ENCODE data around the gene TNN. TPM values are rescaled to one million over a fixed set of nuclear protein-coding genes. Genes with fewer than 3 reads are reported as not detected.

Gene TNN
- total RNA-seq, 1 experiment from 2014 or later: not detected

DNA sequence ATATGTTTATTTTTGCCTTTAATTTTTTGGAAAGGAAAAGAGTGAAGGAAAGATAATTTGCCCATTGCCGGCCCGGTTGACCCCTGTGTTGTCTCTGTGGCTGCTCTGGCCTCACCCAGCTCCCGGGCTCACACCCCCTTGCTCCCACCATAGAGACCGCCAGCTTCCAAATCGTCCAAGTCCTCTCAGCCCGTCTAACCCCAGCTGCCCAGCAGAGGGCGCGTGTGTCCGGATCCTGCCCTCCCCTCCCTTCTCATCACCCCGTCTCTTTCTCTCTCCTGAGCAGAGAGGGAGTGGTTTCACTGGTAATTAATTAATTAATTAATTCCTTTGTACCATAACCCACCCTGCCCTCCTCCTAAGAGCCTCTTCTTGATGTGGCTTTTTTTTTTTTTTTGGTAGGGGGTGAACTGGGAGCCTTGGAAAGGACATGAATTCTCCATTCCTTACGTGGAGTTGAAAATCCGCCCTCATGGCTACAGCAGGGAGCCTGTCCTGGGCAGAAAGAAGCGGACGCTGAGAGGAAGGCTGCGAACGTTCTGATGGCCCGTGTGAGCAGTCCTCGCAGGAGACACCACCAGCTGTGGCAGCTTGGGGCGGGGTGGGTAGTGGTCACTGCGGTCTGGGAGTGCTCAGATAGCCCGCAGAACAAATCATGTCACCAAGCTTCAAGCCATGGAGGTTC, 79.0 kb downstream of the TNN start:
- H3K4me2 ChIP-seq (ENCODE audit: low read length): peak overlapping the region; percentile 78
- POLR2A ChIA-PET (ENCODE audit: unreplicated experiment): no interaction called here
- CTCF ChIA-PET: interaction anchor here (0.6 to 0.8 kb wide), 2 partner anchors 21 to 347 kb away, joined by 3 to 4 read pairs; no protein-coding TSS in a partner anchor

DNA sequence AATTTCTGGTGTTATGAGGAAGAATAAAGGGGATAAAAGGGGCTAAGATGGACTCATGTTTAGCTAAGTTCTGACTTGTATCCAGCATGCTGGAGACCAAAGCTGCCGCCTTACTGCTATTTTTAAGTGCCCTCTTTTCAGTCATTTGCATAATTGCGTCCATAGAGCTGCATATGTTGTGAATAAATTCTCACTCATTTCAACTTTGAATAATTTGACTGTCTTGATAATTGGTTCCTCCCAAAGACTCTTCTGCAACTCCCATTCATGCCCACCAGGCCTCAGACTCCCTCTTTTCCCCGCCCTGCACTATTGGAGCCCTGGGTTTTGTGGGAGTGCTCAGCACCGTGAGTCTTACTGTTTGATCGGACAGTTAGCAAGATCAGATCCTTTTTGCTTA, 79.9 kb downstream of the TNN start:
- no TSS peak for BruUV-seq (replicated peaks)
- no peak for ATAC-seq

More for the DNA sequence above, 79.0 kb downstream of the TNN start:
- H3K9ac ChIP-seq (ENCODE audit: low read length): no peak overlapping the region
- H3K9me3 ChIP-seq (ENCODE audit: low read length): no peaks in the 10 kb centered on the region
- intact Hi-C loops (cut with micrococcal nuclease): loop anchor here (5.0 kb wide), 2 partner anchors 114 to 1736 kb away; no protein-coding TSS in a partner anchor
- no peaks in the 10 kb centered on the region for H3F3A ChIP-seq (ENCODE audit: low read length, unreplicated experiment)
- peak; percentile 76 for ATAC-seq
- H3K27me3 ChIP-seq (ENCODE audit: low read length): no peaks in the 10 kb centered on the region
- peak; percentile 65 for DNase-seq
- no peaks in the 10 kb centered on the region for H3K9me2 ChIP-seq (replicated peaks; ENCODE audit: low read length)
- peak overlapping the region; percentile 36 for H3K27ac ChIP-seq (ENCODE audit: low read length)
- peak overlapping the region; percentile 53 for H3K4me3 ChIP-seq (ENCODE audit: low read length)
- H2AFZ ChIP-seq (ENCODE audit: low read length): peak overlapping the region; percentile 48; the same call in 1 of the 2 replicates
- no peaks in the 10 kb centered on the region for H4K20me1 ChIP-seq (ENCODE audit: low read length)
- TF ChIP-seq EZH2phosphoT487 (IDR thresholded peaks at IDR 0.05; ENCODE audit: borderline replicate concordance, low read length): no peak
- TF ChIP-seq, protein P1, sequence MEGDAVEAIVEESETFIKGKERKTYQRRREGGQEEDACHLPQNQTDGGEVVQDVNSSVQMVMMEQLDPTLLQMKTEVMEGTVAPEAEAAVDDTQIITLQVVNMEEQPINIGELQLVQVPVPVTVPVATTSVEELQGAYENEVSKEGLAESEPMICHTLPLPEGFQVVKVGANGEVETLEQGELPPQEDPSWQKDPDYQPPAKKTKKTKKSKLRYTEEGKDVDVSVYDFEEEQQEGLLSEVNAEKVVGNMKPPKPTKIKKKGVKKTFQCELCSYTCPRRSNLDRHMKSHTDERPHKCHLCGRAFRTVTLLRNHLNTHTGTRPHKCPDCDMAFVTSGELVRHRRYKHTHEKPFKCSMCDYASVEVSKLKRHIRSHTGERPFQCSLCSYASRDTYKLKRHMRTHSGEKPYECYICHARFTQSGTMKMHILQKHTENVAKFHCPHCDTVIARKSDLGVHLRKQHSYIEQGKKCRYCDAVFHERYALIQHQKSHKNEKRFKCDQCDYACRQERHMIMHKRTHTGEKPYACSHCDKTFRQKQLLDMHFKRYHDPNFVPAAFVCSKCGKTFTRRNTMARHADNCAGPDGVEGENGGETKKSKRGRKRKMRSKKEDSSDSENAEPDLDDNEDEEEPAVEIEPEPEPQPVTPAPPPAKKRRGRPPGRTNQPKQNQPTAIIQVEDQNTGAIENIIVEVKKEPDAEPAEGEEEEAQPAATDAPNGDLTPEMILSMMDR (conservative IDR thresholded peaks at IDR 0.05; ENCODE audit: low read depth, low read length): peak; percentile 80
- TF ChIP-seq EZH2 (IDR thresholded peaks at IDR 0.05; ENCODE audit: low read length, unreplicated experiment): no peak
- no TSS peak for BruUV-seq (replicated peaks)
- no peaks in the 10 kb centered on the region for H3K79me2 ChIP-seq (ENCODE audit: low read length)
- no peaks in the 10 kb centered on the region for H3K36me3 ChIP-seq (ENCODE audit: low read depth, low read length)
- peaks cover 22% of the 10 kb centered on the region for H3K4me1 ChIP-seq (ENCODE audit: insufficient read depth, low read length)

More for the DNA sequence above, 79.9 kb downstream of the TNN start:
- Histone ChIP-seq H2AFZ (ENCODE audit: low read length) (no peak overlapping the region), H3K79me2 (ENCODE audit: low read length) (no peaks in the 10 kb centered on the region), H3K9ac (ENCODE audit: low read length) (no peak overlapping the region), H3K4me1 (ENCODE audit: insufficient read depth, low read length) (peaks cover 22% of the 10 kb centered on the region), H3K9me2 (replicated peaks; ENCODE audit: low read length) (no peaks in the 10 kb centered on the region), H3K27me3 (ENCODE audit: low read length) (no peaks in the 10 kb centered on the region), H3F3A (ENCODE audit: low read length, unreplicated experiment) (no peaks in the 10 kb centered on the region), H3K36me3 (ENCODE audit: low read depth, low read length) (no peaks in the 10 kb centered on the region), H4K20me1 (ENCODE audit: low read length) (no peaks in the 10 kb centered on the region), H3K4me2 (ENCODE audit: low read length) (no peak overlapping the region), H3K27ac (ENCODE audit: low read length) (no peak overlapping the region), H3K4me3 (ENCODE audit: low read length) (no peak overlapping the region), H3K9me3 (ENCODE audit: low read length) (no peaks in the 10 kb centered on the region)
- intact Hi-C loops (cut with micrococcal nuclease): loop anchor here (5.0 kb wide), 2 partner anchors 115 to 1735 kb away; no protein-coding TSS in a partner anchor
- POLR2A ChIA-PET (ENCODE audit: unreplicated experiment): no interaction called here
- TF ChIP-seq, protein P1 (conservative IDR thresholded peaks at IDR 0.05; ENCODE audit: low read depth, low read length): no peak
- TF ChIP-seq EZH2 (IDR thresholded peaks at IDR 0.05; ENCODE audit: low read length, unreplicated experiment) (no peak), EZH2phosphoT487 (IDR thresholded peaks at IDR 0.05; ENCODE audit: borderline replicate concordance, low read length) (no peak)
- CTCF ChIA-PET: interaction anchor here (0.8 kb wide), 1 partner anchor 171 kb away, joined by 4 read pairs; no protein-coding TSS in a partner anchor
- no peak for DNase-seq
